K562 (cell line): ENCODE data around the gene HRH3. TPM values are rescaled to one million over a fixed set of nuclear protein-coding genes. Genes with fewer than 3 reads are reported as not detected.

Source experiments
- ATAC-seq: fragments of 200-7000 bp; cut with Tn5 transposase; 3 replicates; pipeline ENCODE4 v1.9.1; 2020; ENCODE audit warnings: moderate library complexity
- BruUV-seq: library from RNA; stranded (reverse); fragments of 400-500 nt; replicated peaks from 2 replicates; lab custom pipeline; 2021; lab: Mats Ljungman, UMichigan
- CTCF ChIA-PET: fragments of 300-600 bp; formaldehyde crosslinking; extraction: SDS; loops from one replicate; lab custom pipeline; 2021; ENCODE audit warnings: low intra/inter-chr PET ratio; lab: Yijun Ruan, JAX
- POLR2A ChIA-PET: fragments of 300-600, 350-650 bp; sonication (Branson Sonifier 250); formaldehyde crosslinking; extraction: SDS; loops from one replicate; lab custom pipeline; 2021; ENCODE audit warnings: antibody characterized with exemption, inconsistent platforms; lab: Yijun Ruan, JAX
- DNase-seq, 4 experiments: peaks; one replicate each; pipeline versions ENCODE4 v3.0.0 to v3.0.0-alpha.2; 2011 to 2018; ENCODE audit warnings: low spot score in 3 of 4, mixed read lengths in 3 of 4; ENCODE audit errors: extremely low read depth in 1 of 4
- FAIRE-seq: peaks from 2 replicates; lab custom pipeline; 2011; peaks lifted over from hg19 to GRCh38; lab: Jason Lieb, UNC
- H2AFZ ChIP-seq: 2 replicates; pipeline ENCODE4 v1.6.0; 2011; ENCODE audit warnings: low read depth, low read length, control low read depth, inconsistent platforms
- H3K27ac ChIP-seq: fragments of 200-600 bp; 3 replicates; pipeline ENCODE4 v1.8.0; 2011; ENCODE audit warnings: low read depth, mild to moderate bottlenecking, control low read depth, inconsistent platforms, low read length, moderate library complexity, mixed read lengths; ENCODE audit errors: extremely low read depth
- H3K27me3 ChIP-seq, 2 experiments: fragments of 300-600 bp in 1 of 2; 2 replicates in 1 of 2; 3 replicates in 1 of 2; pipeline versions ENCODE4 v1.6.0 to v1.8.0; 2011; ENCODE audit warnings: inconsistent platforms in 2 of 2, low read length in 2 of 2, mild to moderate bottlenecking in 1 of 2, mixed read lengths in 1 of 2, moderate library complexity in 1 of 2; ENCODE audit not compliant: control insufficient read depth in 2 of 2, insufficient read depth in 2 of 2
- H3K36me3 ChIP-seq: fragments of 300-600 bp; 3 replicates; pipeline ENCODE4 v1.8.0; 2011; ENCODE audit warnings: mild to moderate bottlenecking, low read length, inconsistent platforms; ENCODE audit not compliant: control insufficient read depth, insufficient read depth
- H3K4me1 ChIP-seq, 2 experiments: fragments of 200-600 bp in 1 of 2; replicated peaks in 1 of 2; 2 replicates in 1 of 2; 3 replicates in 1 of 2; pipeline versions ENCODE4 v1.5.1 to v1.8.0; 2011; ENCODE audit warnings: inconsistent platforms in 2 of 2, low read length in 2 of 2, mild to moderate bottlenecking in 1 of 2, mixed read lengths in 1 of 2, moderate library complexity in 1 of 2; ENCODE audit not compliant: control insufficient read depth in 2 of 2, insufficient read depth in 2 of 2
- H3K4me2 ChIP-seq: 2 replicates; pipeline ENCODE4 v1.6.1; 2011; ENCODE audit warnings: low read length, control low read depth, inconsistent platforms, mixed read lengths; ENCODE audit not compliant: insufficient read depth
- H3K4me3 ChIP-seq: fragments of 200-600 bp; sonication (generic), shearing (Covaris generic); 2 replicates; pipeline ENCODE4 v1.5.1; 2016; ENCODE audit warnings: control low read depth, inconsistent platforms
- H3K79me2 ChIP-seq: fragments of 200-600 bp; 3 replicates; pipeline ENCODE4 v1.8.0; 2011; ENCODE audit warnings: low read length, inconsistent platforms; ENCODE audit not compliant: control insufficient read depth, insufficient read depth
- H3K9ac ChIP-seq, 2 experiments: 2 replicates each; pipeline versions ENCODE4 v1.6.0 to v1.6.1; 2011; ENCODE audit warnings: low read depth in 2 of 2, low read length in 2 of 2, control low read depth in 1 of 2, inconsistent platforms in 1 of 2, mild to moderate bottlenecking in 1 of 2, mixed read lengths in 1 of 2; ENCODE audit not compliant: insufficient read depth in 1 of 2
- H3K9me1 ChIP-seq: one replicate; pipeline ENCODE4 v1.6.0; 2011; ENCODE audit warnings: inconsistent platforms, mild to moderate bottlenecking, low read length, moderate library complexity; ENCODE audit not compliant: control insufficient read depth, insufficient read depth
- H3K9me3 ChIP-seq: replicated peaks from 2 replicates; pipeline ENCODE4 v1.5.1; 2011; ENCODE audit warnings: low read depth, low read length, inconsistent platforms; ENCODE audit not compliant: control insufficient read depth, insufficient read depth
- H4K20me1 ChIP-seq: replicated peaks from 2 replicates; pipeline ENCODE4 v1.6.1; 2011; ENCODE audit warnings: low read length, inconsistent platforms, mixed read lengths; ENCODE audit not compliant: control insufficient read depth, insufficient read depth
- PKNOX1 ChIP-seq: fragments of 450-650 bp; IDR thresholded peaks from 2 replicates; pipeline ENCODE4 v1.6.1; 2016
- SMAD3 ChIP-seq: fragments of 450-650 bp; formaldehyde crosslinking; conservative IDR thresholded peaks from 2 replicates; pipeline ENCODE4 v1.4.0; 2020; ENCODE audit warnings: mild to moderate bottlenecking
- ZBTB5 ChIP-seq: fragments of 450-650 bp; IDR thresholded peaks from 2 replicates; pipeline ENCODE4 v1.6.1; 2017; ENCODE audit warnings: antibody characterized with exemption
- ZNF124 ChIP-seq: sonication (generic); formaldehyde crosslinking; IDR thresholded peaks from 2 replicates; pipeline ENCODE4 v1.8.1; 2022; ENCODE audit warnings: missing genetic modification reagents
- WGBS: fragments of 100-300 bp; shearing (Covaris generic); methylation state at CpG from one replicate; pipeline ENCODE4 v1.1.6; 2016; ENCODE audit warnings: low coverage, mixed read lengths; ENCODE audit not compliant: insufficient coverage; ENCODE audit errors: missing lambda C conversion rate; 5-methylcytosine and 5-hydroxymethylcytosine counted together
- in situ Hi-C: fragments of 300-500 bp; cut with MboI; formaldehyde crosslinking; loops from 4 replicates; pipeline ENCODE4 v1.15.0; 2018; ENCODE audit warnings: inconsistent platforms, mixed read lengths
- intact Hi-C: fragments of 100-400 bp; cut with micrococcal nuclease; formaldehyde crosslinking; loops from 2 replicates; pipeline ENCODE4 v1.14.2; 2022
- polyA plus RNA-seq, 8 experiments: library from polyadenylated mRNA; depleted of rRNA in 4 of 8; stranded (reverse) in 5 of 8; unstranded in 3 of 8; fragments of >200 nt; fragmentation: Nextera tagmentation in 2 of 8; fragmentation: Illumina TruSeq in 1 of 8; extraction: Ambion mirVana in 2 of 8; extraction: Trizol in 1 of 8; gene quantifications; 2 replicates each; pipeline versions ENCODE4 v1.2.1 to v1.2.3, GENCODE V29; 2011 to 2014; ENCODE audit warnings: inconsistent platforms in 1 of 8, missing spikeins in 1 of 8
- total RNA-seq, 7 experiments: library from RNA; depleted of rRNA in 6 of 7; stranded (reverse); fragments of >200 nt in 6 of 7; fragmentation: Illumina TruSeq in 2 of 7; extraction: Trizol in 2 of 7; gene quantifications; 2 replicates each; pipeline versions ENCODE4 v1.2.1 to v1.2.3, GENCODE V29; 2011 to 2021; ENCODE audit warnings: low replicate concordance in 1 of 7

The HRH3 gene
- total and polyA plus RNA-seq, 9 of the 15 experiments (the other 6 are each of a cell fraction or from before 2014, with no cell fraction given) = not detected

GRCh38 chr20:62198931-62199330 lies 21.1 kb downstream of the HRH3 start:
- no peak overlapping the region for H3K27ac ChIP-seq
- no peak overlapping the region for H3K9ac ChIP-seq
- H3K79me2 ChIP-seq = no peaks in the 10 kb centered on the region; the same call in 2 of the 3 replicates
- CTCF ChIA-PET = no interaction called here
- peaks cover 81% of the 10 kb centered on the region; the same call in 2 of the 3 replicates for H3K36me3 ChIP-seq
- in situ Hi-C loops (no loop called here), intact Hi-C loops (no loop called here)
- no peaks in the 10 kb centered on the region for H4K20me1 ChIP-seq
- H3K4me1 ChIP-seq = no peaks in the 10 kb centered on the region; a peak in 1 of 5 replicates
- H3K4me3 ChIP-seq = no peak overlapping the region
- no peak for DNase-seq
- H3K9me1 ChIP-seq = no peaks in the 10 kb centered on the region
- FAIRE-seq = no peak
- no peak overlapping the region for H2AFZ ChIP-seq
- no peak for ATAC-seq
- no peak overlapping the region for H3K4me2 ChIP-seq
- TF ChIP-seq ZNF124 (CRISPR knock-in tag) (no peak), ZBTB5 (no peak), PKNOX1 (no peak), SMAD3 (no peak)
- H3K9me3 ChIP-seq = no peaks in the 10 kb centered on the region
- 93% methylated on average over 18 of the region's 18 CpGs for WGBS
- no peaks in the 10 kb centered on the region for H3K27me3 ChIP-seq
- POLR2A ChIA-PET = interaction anchor here (0.6 kb wide), 1 partner anchor 188 kb away, joined by 3 read pairs; no protein-coding TSS in a partner anchor
- no TSS peak for BruUV-seq
